NCI-H2171 (cell line): ENCODE results near the gene PTPRG.
"Not testable (repeated sequence)": the region's sequence is repeated elsewhere in the genome, so short reads cannot be mapped to it uniquely, and the experiment has no call there.

ENCODE experiments used
- DNase-seq: peaks from one replicate; lab custom pipeline; 2025; lab: John Stamatoyannopoulos, UW

PTPRG gene

DNA sequence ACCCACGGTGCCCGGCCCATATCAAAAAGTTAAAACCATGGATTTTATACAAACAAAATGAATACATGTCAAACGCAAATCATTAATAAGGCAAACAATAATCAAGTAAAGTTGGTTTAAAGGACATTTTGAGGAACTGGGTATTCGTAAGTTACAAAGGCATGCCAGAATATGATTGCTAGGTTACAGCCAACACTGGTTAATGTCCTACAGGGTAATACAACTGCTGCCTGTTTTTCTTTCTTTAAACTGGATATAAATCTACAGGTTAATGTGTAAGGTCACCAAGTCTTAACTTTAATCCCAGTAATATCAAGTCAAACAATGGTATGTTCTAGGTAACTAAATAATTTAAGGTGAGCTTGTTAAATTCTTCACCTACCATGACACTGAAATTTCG lies 166.1 kb downstream of the PTPRG start:
- DNase-seq, result no peak

DNA sequence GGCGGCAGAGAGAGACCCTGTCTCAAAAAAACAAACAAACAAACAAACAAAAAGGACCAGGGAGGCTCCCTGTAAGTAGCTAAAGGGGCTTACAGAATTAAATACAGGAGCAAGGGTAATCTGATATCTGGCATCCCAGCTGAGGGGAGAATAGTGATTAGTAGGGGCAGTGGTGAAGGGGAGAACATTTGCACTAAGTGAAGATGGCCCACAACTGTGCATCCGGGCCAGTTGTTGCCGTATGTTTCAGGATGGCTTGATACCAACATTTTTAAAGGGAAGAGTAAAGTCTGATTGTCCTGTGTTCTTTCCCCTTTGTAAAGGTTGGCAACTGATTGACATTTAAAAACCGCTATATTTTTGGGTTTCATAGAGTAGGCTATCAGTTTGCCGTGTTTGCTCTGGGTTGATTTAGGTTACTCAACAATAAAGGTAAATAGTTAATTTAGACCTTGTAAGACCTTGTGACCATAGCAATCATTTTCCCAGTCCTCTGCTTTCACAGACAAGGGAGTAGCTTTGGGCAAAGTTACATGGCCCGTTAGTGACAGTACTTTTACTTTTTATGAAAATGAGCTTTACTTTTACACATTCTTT lies 167.8 kb downstream of the PTPRG start:
- no peak for DNase-seq

DNA sequence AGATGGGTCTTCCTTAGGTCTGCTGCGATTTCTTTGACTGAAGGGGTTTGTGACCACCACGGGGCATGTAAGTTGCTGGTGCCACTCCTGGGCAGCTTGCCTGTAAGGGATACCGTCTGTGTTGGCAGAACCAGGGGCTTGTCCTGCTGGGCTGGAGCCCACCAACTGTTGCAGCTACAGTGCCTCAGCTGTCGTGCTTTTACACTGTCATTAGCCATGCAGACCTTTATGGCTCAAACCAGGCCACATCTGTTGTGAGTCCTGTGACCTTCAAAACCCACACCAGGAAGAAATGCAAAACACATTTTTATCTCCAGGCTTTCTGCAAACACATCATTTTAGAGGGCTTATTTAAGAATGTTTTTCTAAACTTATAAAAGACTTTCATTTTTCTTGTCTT lies 168.7 kb downstream of the PTPRG start:
- DNase-seq, result no peak

DNA sequence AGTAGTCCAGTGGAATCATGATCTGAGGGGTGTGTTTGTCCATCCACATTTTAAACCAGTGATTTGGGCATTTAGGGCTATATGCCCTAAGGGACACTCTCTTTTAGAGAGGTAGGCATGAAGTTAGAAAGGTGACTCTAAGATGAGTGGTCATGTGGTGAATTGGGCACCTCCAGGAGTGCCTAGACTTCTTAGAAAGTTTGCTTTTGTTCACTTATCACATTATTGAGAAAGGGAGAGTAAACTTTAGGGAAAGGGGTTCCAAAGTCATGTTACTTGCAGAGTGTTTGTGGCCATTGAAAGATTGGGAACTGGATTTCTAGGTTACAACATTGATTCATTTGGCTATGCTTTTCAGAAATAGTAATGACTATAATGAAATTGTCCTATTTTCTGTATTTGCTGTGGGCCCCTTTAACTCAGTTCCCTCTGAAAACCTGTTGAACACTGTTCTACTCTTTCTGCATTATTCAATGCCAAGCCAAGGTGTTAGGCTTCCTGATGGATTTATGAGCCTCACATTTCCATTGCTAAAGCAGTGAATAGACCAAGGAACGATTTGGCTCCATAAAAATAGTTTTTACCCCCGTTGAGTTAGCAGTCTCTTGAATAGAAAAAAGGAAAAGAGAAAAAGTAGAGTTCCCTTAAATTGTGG lies 169.3 kb downstream of the PTPRG start:
- no peak for DNase-seq

DNA sequence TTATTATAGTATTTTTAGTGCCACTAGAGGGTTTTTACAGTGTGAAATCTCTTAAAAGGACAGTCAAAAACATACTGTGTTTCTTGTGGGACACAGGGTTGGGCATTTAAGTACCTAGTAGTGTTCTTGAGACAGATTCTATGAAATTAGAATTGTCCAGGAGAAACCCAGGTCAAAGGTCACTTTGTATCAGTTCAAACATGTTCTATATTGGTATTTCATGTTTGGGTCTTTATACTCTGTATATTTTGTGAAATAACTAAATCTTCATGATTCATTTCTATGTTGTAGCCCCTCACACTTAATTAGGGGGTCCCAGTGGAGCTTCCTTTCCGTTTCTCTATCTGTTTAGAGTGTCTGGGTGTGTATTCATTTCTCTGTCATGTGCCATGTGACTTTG lies 171.6 kb downstream of the PTPRG start:
- DNase-seq, result no peak

DNA sequence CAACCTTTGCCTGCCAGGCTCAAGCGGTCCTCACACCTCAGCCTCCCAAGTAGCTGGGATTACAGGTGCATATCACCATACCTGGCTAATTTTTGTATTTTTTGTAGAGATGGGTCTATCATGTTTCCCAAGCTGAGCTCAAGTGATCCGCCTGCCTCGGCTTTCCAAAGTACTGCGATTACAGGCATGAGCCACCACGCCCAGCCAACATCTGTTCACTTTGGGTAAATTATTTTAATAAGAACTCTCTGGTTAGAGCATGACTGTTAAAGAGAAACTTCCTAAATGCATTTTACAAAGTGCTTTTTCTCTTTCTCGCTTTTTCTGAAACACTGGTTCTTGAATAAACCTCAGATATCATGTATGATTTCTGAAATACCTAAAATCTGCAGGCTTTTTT lies 172.5 kb downstream of the PTPRG start:
- DNase-seq, result peak; percentile 47

DNA sequence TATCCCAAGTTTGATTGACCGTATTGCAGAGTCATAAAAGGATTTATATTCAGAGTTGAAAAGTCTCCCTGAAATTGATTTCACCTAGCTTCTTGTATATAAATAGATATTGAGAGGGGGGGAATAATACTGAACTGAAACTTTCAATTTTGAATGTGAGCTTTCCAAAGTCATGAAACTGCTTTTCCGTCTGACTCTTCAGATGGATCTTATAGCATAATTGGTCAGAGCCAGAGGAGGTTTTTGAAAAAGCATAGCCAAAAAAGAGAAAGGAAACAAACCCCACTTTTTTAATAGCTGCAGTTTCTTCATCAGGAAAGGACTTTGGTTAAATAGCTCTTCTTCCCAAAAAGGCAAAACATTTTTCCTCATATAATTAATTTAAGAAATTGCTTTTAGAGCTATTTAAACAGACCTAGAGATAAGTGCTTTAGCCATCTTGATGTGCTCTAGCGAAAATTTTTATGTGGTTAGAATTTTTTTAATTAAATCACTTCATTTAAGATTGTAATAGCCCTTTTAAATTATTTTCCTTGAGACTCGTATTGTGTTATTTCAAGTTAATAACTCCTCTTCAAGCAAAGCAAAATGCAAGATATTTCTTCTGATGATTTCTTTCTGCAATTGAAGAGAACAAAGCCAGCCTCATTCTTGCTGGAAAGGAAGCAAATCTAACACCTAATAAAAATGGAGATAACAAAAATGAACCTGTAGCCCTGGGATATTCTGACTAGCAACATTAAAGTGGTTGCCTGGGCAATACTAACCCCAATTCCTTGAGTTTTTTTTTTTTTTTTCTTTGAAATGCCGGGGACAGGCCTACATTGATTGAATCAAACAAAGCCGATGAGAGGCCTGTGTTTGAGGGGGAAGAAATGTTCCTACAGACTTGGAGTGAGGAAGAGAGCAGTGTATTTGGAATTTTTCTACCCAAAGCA lies 173.6 kb downstream of the PTPRG start:
- DNase-seq, result no peak

DNA sequence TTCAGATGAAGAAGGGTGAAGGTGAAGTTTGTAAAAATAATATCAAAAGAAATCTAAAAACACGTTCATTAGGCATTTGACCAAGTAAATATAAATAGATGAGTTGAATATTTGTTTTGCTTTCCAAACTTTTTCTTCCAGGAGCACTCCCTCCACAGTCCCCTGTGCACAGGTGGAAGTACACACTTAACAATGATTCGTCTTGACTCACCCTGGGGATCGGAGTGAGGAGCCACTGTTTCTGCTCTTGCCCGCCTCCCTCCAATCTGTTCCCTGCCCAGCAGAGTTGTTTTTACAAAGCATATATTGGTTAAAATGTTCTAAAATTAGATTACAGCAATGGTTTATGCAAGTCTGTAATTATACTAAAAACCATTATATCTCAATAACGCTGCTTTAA lies 175.1 kb downstream of the PTPRG start:
- DNase-seq, result no peak

DNA sequence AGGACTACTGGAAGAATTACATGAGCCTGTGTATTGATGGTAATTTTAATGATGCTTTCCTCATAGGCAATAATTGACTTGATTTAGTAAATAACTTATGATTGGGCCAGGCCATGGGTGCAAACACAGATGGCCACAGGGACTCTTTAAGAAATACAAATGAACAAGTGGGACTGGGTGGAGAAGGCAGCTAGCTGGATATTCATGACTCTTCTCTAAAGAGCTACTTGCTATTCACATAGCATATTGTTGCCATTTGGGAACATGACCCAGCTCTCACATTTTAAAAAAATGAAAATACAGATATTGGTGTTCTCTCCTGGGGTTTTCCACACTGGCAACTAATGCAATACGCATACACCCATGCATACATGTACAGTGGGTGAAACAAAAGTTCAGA lies 178.3 kb downstream of the PTPRG start:
- no peak for DNase-seq

DNA sequence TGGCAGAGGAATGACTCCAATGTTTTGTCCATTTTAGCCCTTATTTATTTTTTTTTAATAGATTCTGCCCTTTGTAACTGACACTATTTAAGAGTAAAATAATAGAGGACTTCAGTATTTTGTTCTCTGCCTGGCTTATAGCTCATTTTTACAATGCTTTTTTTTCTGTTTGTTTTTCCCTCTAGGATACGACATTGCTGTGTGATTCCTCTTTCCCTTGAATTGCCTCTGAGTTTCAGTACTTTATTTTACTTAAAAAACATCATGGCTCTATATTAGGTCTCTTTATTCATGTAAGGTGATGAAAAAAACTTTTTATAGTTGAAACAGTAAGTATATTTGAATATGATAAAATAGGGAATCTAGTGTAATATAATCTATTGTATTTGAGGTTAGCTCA lies 179.1 kb downstream of the PTPRG start:
- no peak for DNase-seq

DNA sequence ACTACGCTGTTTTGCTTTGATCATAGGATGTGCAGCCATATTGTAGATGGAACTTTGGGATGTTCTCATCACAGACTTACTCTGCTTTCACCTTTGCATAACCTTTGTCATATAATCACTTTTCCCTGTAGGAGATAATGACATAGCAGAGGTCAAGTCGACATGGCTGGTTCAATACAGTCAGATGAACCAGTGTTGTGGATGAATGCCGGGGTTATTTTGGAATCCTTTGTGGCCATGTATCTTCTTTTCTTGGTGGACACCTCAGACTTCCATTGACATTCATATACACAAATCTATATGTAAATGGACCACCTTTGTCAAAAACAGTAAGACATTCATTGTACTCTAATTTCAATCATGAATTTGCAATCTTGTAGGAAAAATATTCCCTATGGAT lies 180.2 kb downstream of the PTPRG start:
- DNase-seq, result no peak

DNA sequence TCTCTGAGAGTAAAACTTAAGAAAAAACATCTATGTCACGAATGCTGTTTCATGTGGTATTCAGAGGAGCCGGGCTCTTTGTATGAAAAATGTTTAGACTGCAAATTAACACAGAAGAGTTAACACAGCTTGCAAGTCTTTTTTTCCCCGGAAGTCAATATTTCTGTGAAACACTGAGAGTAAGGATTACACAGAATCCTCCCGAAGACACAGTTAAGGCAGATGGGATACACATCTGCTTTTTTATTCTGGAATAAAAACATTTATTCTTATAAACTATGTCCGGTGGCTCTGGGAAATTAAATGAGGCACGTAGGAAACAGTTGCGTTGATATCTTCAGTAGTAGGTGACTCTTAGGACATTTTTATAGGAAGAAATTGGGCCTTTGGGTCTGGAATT lies 180.6 kb downstream of the PTPRG start:
- DNase-seq, result no peak

DNA sequence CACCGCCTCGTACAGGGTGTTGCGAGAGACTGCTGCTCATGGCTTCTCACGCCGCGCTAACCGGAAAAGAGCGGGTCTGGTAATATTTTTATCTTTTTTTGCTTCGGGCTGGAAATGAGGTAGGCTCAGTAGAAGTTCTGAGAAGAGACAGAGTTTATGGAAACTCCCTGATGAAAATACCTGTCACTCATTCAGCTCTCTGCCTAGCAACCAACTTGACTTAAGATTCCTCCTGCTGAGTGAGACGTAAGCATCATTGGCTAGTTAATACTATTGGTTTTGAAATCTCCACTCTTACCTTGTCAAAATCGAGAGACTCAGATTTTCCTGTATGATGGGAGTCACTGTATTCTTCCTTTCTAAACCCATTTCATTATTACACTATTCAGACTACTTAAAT lies 181.7 kb downstream of the PTPRG start:
- DNase-seq, result no peak

DNA sequence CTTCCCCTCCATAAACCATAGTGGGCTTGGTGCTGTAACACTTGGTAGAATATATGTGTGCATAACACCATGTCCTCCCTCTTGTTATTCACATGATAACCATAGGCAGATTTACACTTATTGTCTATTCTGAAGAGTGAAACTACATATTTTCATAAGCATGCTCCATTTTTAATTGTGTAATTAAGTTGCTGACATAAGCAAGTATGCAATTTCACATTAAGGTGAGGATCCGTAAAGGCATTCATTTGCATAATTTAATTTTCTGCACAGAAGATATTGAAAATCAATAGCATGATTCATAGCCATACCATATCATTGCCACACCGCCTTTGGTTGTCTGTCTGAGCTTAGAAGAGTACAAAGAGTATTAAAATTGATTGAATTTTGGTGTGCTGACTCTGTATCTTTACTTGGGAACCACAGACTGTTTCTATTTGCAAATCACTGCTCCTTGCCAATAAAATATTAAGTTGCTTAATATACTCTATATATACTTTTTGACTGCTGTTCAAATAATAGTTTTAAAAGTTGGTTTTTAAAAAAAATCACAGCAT lies 182.4 kb downstream of the PTPRG start:
- no peak for DNase-seq

DNA sequence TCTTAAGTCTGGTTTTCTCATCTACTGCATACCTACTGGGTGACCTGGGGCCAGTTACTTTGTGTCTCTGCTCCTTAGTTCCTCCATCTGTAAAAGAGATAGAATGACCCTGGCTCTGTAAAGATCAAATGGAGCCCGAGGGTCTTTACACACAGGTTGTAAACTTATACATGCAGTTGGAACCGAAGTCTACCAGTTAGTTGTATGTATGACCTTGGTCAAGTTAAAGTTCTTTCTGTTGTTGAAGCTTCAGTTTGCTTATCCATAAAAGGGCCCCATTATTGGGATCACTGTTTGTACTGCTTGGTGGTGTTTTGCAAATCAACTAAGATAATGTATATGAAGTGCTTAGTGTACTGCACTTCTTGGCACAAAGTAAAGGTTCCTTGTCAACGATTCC lies 186.9 kb downstream of the PTPRG start:
- no peak for DNase-seq

DNA sequence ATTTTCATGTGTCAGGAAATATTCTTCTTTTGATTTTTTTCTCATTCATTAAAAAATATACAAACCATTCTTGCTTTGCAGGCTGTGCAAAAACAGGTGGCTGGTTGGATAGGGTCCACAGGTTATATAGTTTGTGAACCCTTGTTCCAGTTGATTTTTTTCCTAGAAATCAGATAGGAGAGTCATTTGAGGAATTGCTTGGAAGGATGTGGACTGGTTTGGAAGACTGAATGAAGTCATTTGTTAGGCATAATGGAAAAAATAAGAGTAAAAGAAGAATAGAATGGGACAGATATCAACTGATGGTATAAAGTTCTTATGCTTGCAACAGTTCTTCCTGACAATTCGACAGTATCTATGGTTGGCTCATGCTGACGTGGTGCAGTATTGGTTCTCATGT lies 189.4 kb downstream of the PTPRG start:
- DNase-seq, result no peak

DNA sequence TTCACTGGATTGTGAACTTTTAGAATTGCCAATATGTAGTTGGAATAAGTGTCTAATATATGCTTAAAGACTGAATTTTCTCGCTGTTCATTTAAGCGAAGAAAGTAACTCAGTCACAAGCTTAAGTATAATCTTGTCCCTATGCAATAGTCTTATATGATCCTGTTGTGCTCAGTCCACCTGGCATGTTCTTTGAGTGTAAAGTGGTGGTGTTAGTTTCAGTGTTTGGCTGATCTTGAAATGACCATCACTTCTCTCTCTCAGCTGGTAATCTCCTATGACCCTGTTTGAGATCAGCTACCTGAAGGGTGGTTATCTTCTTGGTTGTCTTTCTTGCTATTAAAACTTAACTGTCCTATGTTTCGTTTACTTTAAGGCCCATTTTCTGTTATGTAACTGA lies 197.5 kb downstream of the PTPRG start:
- DNase-seq, result no peak

DNA sequence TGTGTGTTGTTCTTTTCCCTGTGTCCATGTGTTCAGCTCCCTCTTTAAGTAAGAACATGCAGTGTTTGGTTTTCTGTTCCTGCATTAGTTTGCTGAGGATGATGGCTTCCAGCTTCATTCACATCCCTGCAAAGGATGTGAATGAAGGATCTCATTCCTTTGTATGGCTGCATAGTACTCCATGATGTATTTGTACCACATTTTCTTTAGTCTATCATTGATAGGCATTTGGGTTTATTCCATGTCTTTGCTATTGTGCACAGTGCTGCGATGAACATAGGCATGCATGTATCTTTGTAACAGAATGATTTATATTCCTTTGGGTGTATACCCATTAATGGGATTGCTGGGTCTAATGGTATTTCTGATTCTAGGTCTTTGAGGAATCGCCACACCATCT lies 199.4 kb downstream of the PTPRG start:
- DNase-seq, result not testable (repeated sequence)

DNA sequence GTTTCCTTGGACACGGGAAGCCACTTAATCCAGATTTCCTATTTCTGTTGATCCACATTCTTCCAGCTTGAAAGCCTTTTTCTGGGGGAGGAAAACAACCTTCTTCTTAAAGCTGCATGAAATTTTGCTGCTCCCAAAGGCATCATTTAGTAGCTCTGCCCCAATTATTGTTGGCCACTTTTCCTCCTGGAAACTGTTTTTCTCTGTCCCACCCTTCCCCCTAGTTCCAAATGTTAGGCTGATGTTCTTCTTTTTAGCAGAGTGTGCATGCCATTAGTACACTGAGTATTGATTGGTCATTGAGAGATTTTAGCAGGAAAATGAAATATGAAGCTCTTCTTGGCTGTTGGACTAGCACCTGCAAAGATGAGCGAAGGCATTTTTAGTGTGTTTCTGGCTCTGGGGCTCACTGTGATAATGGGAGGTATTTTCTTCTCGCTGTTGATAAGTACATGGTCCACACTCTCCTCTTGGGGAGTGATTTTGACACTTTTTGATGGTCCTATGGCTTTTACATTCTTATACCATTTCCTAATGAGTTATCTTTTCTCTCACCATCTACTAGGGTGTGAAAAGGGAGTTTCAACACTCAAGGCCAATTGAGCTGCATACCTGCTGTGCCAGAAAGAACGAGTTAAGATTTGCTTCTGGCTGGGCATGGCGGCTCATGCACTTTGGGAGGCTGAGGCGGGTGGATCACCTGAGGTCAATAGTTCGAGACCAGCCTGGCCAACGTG lies 200.5 kb downstream of the PTPRG start:
- no peak for DNase-seq

DNA sequence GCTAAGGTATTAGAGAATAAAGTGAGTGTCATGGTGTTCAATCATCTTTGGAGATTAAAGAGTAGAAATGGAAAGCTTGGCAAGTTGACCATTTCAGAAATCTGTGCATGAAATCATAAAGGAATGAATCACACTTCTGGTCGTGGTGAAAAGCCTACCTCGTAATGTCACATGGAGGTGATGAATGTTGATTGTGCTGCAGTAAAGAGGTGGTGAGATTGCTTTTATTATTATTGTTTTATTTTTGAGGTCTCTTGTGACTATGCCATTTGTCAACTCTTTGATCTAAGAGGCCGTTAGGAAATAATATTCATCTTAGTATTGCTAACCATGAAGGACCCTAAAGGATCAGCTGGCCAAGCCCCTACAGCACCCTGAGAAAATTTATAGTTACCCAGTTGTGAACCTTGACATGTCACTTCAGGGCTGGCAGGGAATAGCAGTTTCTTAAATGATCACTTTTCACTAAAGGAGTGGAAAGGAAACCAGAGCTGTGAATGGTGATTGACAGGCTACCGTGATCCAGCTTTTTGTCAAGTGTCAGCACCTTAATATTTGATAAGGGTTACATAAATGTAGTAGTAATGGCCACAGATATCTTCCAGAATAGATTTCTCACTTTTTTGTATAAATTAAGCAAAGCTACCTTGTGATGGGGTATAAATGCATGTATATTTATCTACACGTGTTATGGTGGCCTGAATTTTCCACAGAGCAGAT lies 203.9 kb downstream of the PTPRG start:
- no peak for DNase-seq

DNA sequence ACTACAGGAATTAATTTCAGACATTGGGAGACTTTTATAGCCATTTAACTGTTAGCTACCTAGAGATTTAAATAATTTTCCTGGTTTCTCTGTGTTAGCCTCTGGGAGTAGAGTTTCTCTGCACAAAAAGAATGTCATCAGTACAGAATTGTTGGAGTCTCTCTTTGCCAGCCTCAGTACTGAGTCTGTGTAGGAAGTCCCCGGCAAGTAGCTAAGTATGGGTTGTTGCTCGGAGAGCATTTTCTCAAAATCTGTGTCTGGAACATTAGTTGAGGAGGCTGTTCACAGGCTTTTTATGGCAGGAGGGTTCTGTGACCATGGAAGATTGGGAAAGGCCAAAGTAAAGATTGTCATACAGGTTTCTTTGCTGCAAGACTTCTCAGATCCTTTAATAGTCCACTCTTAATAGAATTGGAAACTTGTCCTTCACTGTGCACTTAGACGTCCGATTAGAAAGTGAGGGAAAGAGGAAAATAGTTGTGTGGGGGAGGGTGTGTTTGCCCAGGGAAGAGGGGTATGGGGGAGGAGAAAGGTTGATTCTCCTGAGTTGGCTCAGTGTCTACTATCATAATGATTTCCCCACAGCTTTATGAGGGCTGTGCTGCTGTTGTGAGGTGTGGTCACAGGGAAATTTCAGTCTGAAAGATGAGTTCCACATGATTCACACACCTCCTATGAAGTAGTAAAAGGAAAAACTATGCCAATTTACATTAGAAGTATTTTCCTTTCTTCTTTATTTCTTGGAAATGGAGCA lies 207.1 kb downstream of the PTPRG start:
- no peak for DNase-seq
